GM18867 (cell line): ENCODE measurements around the gene NMT1.

Source experiments
- ATAC-seq: cut with Tn5 transposase; IDR thresholded peaks from one replicate; pipeline ENCODE4 v1.9.1; 2021; ENCODE audit warnings: mild to moderate bottlenecking, moderate library complexity; ENCODE audit not compliant: unreplicated experiment

NMT1 gene

DNA sequence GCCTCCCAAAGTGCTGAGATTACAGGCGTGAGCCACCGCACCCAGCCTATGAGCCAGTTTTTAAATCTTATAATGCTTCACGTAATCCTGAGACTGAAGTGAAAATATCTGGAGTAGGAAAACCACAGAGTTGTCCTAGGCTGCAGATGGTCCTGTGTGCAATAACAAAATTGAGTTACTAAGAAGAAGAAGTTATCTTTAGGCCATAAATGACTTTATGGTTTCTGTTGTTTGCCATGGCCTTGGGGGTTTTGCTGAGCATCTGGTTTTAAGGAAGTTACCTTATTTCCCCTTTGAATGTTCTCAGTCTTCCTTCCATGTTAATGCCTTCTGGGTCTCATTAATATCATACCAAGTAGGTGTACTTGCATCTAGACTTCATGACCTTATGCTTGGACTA lies 16.5 kb downstream of the NMT1 start:
- no peak for ATAC-seq

DNA sequence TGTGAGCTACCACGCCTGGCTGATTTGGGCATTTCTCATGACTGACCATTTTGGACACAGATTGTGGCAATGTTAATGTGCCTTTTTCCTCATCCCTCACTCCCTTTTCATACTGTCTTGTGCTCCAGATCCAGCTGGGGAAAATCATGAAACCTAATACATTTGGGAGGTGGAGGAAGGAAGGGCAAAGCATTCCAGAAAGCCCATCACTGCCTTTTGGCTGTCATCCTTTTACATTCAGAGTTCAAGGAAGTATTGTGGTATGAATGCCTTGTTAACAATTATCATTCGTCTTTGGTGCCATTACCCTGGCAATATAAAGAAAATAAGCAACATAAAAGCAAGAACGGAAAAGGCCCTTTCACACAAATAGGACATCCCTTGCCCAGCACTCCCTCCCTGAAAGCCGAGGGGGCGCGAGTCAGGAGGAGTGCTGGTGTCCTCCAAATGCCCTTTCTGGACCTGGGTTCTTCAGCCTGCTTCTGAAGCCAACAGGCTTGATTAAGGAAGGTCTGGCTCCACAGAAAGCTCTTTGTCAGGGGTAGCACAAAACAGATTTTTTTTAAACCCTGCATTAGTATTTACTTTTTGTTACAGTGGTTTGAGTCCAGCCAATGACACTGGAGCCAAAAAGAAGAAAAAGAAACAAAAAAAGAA lies 20.1 kb downstream of the NMT1 start:
- ATAC-seq, result no peak

DNA sequence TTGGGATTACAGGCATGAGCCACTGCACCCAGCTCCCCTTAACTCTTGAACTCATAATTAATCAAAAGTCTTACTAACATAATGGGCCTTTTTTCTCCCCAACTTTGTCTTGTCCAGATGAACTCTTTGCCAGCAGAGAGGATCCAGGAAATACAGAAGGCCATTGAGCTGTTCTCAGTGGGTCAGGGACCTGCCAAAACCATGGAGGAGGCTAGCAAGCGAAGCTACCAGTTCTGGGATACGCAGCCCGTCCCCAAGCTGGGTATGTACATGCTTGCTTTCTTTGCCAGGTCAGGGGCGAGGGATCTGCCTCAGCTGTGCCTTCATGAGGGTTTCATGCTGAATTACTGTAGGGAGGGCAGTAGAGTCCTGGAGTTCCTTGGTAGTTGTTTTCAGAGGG lies 25.3 kb downstream of the NMT1 start:
- no peak for ATAC-seq

DNA sequence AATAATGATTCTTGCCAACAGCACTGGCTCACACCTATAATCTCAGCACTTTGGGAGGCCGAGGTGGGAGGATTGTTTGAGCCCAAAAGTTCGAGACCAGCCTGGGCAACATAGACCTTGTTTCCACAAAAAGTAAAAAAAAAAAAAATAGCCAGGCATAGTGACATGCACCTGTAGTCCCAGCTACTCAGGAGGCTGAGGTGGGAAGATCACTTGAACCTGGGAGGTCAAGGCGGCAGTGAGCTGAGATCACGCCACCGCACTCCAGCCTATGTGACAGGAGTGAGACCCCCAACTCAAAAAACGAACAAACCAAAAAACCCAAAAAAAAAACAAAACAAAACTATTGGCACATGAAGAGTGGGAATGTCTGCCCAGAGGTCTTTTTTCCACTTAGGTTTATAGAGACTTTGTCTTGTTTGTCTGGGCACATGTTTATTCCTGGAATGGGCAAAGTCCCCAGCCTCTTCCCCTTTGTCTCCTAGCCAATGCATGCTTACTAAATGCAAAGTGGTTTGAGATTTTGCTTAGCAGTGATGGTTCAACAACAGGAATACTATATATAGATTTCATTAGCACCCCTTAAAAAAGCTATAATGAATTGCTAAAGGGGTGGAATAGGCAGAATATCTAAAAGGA lies 25.9 kb downstream of the NMT1 start:
- ATAC-seq, result no peak

DNA sequence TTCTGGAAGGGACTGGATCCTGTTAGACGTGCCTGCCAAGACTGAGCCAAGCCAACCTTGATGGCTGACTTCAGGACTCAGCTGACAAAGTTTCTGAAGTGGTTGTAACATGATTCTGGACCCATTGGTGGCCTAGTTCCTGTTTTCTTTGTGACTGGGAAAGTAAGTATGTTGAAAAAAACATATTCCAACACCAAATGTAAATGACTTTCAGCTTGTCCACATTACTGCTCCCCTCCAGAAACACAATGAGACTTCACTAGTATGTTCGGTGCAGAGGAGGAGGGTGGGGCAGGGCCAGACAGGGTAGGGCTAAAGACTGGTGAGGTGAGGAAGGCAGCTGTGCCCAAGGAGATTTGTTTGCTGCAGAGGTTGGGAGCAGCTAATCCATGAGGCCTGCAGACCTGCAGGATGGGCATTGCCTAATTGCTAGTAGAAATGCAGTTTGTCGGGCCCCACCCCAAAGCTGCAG lies 26.4 kb downstream of the NMT1 start:
- ATAC-seq, result no peak

DNA sequence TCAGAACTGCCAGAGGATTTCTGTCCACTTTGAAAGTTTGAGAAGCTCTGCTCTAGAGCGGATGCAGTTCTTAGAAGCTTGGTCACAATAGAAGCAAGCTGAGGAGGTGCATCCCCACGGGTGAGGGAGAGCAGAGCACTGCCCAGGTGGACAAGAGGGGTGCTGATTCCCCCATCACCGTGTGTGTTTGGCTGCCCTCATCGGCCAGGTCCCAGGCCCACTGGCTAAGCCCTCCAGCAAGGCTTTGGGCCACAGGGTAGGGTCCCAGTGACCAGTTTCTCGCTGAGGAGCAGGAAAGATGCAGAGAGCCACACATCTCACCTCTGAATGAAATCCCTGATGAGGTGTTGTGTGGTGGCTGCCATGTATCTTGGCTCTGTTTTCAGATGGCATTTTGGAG lies 26.9 kb downstream of the NMT1 start:
- no peak for ATAC-seq

DNA sequence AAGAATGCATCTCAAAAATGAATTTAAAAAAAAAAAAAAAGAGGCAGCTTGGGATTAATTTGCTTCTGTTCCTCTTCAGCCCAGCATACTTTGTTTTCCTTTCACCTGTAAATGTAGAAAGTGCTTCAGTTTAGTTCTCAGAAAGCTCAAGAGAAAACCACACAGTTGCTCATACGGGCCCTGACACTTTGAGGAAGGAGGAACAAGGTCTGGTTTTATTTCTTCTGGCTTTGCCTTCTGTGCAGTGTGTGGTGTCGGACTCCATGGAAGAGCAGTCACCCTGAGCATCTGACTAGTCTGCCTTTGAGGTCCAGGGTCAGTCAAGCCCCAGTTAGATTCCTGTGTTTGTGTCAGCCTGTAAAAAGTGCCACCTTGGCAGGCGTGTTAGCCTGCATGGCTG lies 27.6 kb downstream of the NMT1 start:
- no peak for ATAC-seq

DNA sequence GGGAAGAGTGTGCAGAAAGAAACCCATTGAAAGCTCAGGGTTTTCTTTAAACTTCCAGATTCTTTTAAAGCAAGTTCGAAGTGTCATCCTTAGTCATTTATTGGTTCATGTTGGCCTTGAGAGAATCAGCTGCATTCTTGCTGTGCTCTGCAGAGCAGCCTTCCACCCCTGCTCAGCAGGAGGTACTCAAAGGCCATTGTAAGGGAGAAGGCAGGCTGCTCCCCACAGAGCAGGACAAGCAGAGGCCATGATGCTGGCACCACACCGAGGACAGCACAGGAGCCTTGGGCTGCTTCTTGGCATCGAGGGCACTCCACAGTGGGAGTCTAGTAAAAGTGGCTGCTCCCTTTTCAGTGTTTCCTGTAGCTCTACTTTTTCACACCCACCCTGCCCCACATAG lies 29.6 kb downstream of the NMT1 start:
- ATAC-seq, result no peak

DNA sequence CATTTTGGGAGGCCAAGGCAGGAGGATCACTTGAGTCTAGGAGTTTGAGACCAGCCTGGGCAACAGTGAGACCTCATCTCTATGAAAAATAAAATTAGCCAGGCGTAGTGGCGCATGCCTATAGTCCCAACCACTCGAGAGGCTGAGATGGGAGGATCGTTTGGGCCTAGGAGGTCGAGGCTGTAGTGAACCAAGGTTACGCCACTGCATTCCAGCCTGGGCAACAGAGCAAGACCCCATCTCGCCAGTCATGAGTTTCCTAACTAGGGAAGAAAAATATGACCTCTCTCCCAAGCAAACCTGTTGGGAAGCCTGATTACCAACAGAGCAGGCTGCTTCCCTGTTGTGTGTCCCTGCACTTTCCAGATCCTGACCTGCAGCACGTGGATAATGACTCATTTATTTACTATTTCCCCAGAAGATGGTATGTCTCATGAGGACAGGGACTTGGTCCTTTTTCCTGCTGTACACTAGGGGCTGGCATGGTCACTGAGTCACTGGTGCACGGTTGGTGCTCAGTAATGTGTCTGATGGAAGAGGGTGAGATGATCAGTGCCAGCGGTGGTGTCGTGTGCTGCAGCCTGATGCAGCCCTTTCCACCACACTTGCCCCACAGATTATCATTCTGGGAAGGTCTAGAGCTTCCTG lies 30.8 kb downstream of the NMT1 start:
- ATAC-seq, result no peak

DNA sequence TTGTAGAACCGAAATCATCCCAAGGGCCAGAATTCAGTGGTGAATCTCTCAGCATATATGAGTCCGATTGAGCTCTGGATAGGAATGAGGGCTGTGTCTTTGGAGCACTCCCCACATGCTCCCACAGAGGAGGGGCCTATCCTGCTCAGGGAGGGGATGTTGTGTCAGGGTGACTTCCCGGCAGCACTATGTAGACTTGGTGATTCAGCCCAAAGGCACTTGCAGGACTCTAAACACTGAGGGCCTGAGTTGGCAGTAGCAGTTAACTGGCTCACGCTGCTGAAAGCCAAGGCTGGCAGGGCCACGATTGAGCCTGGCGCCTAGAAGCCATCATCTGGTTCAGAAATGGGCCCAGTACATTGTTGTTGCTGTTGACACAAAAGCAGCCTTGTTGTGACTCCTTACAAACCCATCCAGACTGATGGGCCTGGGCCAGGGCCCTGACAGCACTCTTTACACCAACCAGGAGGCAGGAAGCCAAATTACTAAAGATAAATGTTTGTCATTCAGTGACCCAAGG lies 31.9 kb downstream of the NMT1 start:
- no peak for ATAC-seq

DNA sequence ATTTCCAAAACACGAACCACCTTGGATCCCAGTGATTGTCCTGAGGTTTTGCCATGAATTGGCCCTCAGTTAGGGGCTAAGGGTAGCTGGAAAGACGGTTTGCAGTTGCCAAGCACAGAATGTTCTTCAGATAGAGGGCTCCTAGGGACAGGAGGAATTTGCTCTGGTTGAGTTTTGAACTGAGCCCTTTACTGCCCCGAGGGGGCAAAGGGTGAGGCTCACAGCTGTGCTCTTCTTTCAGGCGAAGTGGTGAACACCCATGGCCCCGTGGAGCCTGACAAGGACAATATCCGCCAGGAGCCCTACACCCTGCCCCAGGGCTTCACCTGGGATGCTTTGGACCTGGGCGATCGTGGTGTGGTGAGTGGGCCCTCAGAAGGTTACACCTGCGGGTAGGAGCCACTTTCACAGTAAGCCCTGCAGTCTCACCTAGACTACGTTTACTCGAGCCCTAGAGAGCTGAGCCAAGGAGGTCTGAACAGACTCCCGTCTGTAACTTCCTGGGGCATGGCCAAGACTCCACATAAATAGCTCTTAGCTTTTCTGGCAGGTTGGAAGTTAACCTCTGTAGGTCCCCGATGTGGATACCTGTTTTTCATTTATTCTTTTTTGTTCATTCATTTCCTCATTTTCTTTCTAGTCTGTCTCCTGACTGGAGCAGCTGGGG lies 32.5 kb downstream of the NMT1 start:
- ATAC-seq, result no peak

DNA sequence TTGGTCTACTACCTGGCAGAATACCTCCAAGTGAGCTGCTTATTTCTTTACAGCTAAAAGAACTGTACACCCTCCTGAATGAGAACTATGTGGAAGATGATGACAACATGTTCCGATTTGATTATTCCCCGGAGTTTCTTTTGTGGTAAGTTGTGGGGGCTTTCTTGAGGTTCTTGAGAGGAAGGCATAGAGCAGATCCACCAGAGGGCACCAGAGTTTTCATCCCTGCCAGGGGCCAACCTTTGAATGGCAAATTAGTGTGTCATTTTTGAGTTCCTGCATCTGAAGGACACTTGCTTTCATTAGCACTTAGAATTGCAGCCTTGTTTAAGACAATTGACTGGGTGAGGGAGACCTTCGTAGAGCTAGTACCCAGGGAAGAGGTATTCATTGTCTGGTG lies 35.0 kb downstream of the NMT1 start:
- no peak for ATAC-seq

DNA sequence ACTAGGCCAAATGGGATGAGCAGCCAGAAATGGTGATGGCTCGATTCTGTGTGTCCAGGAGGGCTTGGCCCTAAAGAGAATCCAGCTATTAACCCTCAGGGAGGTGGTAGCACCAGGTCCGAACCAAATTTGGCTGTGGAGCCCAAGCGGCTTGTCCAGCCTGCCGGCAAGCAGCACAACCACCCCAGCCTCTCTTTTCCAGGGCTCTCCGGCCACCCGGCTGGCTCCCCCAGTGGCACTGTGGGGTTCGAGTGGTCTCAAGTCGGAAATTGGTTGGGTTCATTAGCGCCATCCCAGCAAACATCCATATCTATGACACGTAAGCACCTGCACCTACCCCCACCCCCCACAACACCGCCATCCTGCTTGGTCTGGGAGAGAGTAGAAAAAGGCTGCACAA lies 35.8 kb downstream of the NMT1 start:
- no peak for ATAC-seq

DNA sequence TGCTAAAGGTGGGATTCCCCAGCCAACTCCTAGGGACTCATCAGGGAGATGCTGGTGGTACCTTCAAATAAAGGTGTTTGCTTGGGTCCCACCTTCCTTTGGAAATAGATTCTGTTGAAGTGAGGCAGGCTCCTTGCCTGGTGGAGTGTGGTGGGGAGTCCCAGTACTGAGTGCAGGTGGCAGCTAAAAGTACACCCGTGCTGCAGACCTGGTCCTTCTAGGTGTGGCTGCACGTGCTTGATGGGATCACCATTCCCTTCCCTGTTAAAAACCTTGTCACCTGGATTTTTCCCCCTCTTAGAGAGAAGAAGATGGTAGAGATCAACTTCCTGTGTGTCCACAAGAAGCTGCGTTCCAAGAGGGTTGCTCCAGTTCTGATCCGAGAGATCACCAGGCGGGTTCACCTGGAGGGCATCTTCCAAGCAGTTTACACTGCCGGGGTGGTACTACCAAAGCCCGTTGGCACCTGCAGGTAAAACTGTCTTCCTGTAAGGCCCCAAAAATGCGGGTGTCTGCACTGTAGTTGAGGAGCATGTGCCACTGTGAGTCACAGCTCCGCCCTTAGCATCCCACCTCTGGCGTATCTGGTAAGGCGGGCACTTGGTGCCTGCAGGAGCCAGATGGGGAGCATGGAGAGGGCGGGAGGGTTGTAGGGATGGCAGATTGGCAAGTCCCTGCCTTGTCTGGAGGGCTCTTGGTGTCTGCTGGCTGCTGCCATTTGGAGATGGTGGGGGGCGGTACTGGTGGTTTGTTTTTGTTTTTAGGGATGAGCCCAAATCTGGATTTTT lies 37.2 kb downstream of the NMT1 start:
- no peak for ATAC-seq

DNA sequence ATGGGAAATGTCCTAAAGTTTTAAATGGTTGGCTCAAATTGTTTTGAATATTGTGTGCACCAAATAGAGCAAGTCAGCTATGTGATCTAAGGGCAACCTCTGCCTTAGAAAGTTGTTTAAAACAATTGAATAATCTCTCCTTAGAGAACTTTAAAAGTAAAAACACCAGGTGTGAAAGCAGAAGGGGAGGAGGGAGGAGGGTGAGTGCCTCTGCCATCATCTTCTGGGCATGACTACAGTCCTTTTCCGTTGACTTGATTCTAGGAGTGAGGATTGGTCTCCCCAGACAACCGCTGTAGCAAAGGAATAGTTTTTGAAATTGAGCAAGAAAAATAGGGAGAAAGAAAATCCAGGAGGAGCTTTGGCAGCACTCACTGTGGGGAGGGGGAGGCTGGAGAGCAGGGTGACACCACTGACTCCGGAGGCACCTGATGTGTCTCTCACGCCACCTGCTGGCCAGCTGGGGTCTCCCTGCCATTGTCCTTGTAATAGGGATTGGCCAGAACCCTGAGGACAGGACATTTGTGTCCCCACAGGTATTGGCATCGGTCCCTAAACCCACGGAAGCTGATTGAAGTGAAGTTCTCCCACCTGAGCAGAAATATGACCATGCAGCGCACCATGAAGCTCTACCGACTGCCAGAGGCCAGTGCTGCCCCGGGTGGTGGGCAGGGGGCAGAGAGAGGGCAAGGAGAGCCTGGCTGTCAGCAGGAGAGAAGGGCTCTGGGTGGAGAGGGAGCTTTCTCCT lies 37.9 kb downstream of the NMT1 start:
- no peak for ATAC-seq

DNA sequence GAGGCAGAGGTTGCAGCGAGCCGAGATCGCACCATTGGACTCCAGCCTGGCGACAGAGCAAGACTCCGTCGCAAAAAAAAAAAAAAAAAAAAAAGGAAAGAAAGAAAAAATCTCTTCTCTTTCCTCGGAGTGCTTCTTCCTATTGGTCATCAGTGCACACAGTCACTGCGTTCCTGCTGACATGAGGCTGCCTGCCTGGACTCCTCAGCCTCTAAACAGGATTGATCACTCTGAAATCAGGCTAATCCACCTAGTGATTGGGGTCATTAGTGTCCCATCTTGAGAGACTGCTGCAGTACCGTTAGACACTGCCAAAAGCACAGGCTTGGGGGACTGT lies 40.4 kb downstream of the NMT1 start:
- ATAC-seq, result no peak

DNA sequence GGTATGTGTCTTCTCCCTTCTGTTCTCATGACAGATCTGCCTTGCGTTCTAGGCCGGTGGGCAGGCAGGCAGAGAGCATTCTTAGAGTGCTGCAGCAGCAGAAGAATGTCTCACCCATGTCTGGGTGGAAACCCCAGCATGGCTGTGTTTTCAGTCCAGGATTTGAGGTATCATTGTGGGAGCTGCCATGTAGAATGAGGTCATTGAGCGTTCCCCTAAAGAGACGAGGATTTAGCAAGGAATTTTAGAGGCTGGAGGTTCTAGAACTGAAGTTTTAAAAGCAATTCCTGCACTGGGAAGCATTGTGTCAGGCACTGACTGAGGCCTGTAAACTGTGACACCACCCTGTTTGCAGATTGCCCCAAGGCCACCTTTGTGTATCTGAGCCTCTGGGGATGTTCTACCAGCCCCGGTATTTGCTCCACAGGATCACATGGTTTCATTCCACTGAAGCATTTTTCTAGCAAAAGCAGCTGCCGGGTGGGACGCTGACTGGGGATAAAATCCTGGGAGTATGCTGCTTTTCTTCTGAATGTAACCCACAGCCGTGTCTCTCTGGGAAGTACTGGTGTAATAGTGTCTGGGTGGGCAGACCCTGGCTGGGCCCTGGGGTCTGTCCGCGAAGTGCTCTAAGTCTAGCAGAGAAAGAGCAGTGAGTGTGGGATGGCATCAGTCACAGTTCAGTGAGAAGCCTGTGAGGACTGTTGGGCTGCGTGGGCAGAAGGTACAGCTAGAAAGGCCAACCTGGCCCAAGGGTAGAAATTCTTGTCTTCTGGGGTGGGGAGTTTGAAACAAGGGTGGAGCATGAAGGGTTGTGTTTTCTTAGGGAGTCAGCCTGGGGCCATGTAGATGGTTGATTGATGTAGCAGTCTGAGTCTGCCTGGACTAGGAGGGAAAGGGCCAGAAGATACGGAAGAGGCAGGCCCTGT lies 41.0 kb downstream of the NMT1 start:
- no peak for ATAC-seq

DNA sequence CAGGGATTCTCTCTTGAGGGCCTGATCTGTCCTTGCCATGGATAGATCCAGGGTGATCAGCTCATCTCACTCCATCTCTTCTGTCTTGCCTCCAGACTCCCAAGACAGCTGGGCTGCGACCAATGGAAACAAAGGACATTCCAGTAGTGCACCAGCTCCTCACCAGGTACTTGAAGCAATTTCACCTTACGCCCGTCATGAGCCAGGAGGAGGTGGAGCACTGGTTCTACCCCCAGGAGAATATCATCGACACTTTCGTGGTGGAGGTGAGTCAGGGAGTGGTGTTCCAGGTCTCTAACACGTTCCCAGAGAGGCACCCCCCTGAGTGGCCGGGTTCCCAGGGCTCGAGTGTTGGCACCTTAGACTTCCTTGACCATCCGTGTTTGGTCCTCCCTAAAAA lies 41.7 kb downstream of the NMT1 start:
- ATAC-seq, result no peak

DNA sequence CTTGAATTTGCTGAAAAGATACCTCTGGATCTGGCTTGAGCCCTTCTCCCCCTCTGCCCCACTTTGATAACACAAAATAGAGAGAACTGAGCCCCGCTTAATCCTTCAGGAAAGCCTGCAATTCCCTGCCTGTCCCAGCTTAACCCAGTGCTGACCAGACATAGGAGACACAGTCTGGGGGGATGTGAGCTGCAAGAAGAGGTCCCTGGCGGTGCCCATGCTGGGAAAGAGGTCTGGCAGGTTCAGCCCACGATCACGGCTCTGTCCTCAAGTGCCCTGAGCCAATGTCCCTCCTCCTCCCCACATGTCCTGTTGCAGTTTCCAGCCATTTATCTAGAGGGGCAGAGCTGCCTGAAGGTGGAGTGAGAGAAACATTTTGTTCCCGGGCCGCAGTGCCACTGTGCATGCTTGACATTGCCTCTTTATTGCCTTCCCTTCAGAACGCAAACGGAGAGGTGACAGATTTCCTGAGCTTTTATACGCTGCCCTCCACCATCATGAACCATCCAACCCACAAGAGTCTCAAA lies 42.2 kb downstream of the NMT1 start:
- no peak for ATAC-seq
